SK-N-SH treated with all-trans-retinoic acid at 6 μM for 48 hours (cell line): ENCODE results near the gene UBE2Q2.
"Not testable (repeated sequence)": the region's sequence is repeated elsewhere in the genome, so short reads cannot be mapped to it uniquely, and the experiment has no call there.

Experiments
- ESRRG ChIP-seq: fragments of 250-450 bp; sonication (Bioruptor Pico); IDR thresholded peaks from 2 replicates; pipeline ENCODE4 v1.6.1; 2021; ENCODE audit warnings: mild to moderate bottlenecking
- ISL1 ChIP-seq: fragments of 250-450 bp; sonication (Bioruptor Pico); IDR thresholded peaks from 2 replicates; pipeline ENCODE4 v2.1.2; 2022; ENCODE audit warnings: mild to moderate bottlenecking, moderate library complexity
- TF ChIP-seq, protein P1 (sequence below): fragments of 250-450 bp; sonication (Bioruptor Pico); IDR thresholded peaks from 2 replicates; pipeline ENCODE4 v1.5.1; 2021; ENCODE audit warnings: mild to moderate bottlenecking, moderate library complexity

DNA sequence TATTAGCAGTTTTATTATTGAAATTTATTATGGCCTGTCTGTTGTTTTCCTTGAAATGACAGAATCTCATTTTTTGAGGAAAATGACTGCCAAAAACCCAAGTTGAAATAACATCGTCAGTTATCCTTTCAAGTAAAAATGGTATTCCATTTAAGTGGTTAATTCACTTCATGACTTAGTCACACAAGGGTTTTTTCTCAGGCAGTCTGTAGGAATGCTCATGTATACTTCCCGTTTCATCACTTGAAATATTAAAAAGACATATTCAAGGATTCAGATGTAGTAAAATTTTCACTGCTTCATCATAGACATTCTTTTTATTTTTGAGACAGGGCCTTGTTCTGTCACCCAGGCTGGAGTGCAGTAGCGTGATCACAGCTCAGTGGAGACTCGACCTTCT, 8.3 kb downstream of the UBE2Q2 start:
- TF ChIP-seq, protein P1, sequence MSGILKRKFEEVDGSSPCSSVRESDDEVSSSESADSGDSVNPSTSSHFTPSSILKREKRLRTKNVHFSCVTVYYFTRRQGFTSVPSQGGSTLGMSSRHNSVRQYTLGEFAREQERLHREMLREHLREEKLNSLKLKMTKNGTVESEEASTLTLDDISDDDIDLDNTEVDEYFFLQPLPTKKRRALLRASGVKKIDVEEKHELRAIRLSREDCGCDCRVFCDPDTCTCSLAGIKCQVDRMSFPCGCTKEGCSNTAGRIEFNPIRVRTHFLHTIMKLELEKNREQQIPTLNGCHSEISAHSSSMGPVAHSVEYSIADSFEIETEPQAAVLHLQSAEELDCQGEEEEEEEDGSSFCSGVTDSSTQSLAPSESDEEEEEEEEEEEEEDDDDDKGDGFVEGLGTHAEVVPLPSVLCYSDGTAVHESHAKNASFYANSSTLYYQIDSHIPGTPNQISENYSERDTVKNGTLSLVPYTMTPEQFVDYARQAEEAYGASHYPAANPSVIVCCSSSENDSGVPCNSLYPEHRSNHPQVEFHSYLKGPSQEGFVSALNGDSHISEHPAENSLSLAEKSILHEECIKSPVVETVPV: not testable (repeated sequence)
- not testable (repeated sequence) for TF ChIP-seq ISL1; ESRRG (CRISPR knock-in tag)
